ENCODE data around the gene SACS. TPM values are rescaled to one million over a fixed set of nuclear protein-coding genes. Genes with fewer than 3 reads are reported as not detected.

Gene SACS
- total and polyA plus RNA-seq, 2 of the 4 experiments (the other 2 are of a cell fraction), result 14.7 to 121 TPM

DNA sequence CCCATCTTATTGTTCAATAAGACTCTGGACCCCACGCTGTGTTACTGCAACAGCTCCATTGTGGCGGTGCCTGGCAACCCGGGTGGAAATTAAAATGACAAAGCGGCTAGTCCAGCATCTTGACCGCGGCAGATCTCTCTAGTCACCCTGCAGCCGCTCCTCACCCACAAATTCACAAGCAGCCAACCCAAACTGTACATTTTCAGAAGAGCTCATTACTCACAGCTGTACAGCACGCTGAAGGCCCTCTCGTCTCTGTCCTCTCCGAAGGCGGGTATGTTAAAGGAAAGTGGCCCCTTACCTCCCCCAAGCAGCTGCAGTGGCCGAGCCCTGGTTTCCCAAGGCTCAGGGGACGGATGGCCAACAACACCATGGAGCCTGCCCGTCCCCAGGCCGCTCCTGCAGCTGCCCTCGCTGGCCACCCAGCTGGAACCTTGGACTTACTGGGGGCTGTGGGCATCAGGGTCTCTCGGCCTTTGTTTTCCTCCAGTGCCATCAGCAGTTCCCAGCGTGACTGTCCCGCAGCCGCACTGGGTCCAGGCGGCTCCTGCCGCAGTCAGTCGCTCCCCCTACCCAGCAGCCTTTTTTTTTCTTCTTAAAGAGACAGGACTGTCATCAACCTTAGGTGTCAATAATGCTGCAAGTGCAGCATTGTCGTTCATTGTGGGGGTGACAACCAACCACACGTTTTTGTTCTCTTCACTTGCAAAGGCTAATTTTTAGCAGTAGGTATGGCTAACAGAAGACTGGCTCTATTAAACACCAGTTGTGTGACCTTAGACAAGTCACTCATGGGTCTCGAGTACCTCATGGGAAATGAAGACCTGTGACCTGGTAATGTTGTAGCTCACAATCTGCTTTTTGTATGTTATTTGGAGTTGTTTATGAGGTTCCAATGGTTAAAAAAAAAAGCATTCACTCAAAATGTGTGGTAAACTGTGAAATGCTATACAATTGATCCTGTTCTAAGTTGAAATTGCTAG lies at the start of gene SACS (continued):
- TF ChIP-seq MXI1 (IDR thresholded peaks at IDR 0.05; ENCODE audit: borderline replicate concordance, low read depth, low read length) (no peak), CEBPB (IDR thresholded peaks at IDR 0.05; ENCODE audit: low read depth, low read length) (no peak), NFE2L2 (IDR thresholded peaks at IDR 0.05; ENCODE audit: low read depth, low read length) (no peak), MAZ (IDR thresholded peaks at IDR 0.05; ENCODE audit: borderline replicate concordance, low read depth, low read length) (0 out of 2 replicates have a peak, but pooled peaks have one; percentile 13), BHLHE40 (IDR thresholded peaks at IDR 0.05; ENCODE audit: low read depth, low read length) (no peak), RCOR1 (IDR thresholded peaks at IDR 0.05; ENCODE audit: insufficient replicate concordance, low read length) (peak; percentile 18), RFX5 (IDR thresholded peaks at IDR 0.05; ENCODE audit: low read depth, low read length) (no peak), MAFK (IDR thresholded peaks at IDR 0.05; ENCODE audit: low read depth, low read length) (no peak), SMC3 (IDR thresholded peaks at IDR 0.05; ENCODE audit: low read depth, low read length) (no peak)
- TF ChIP-seq, protein P1, sequence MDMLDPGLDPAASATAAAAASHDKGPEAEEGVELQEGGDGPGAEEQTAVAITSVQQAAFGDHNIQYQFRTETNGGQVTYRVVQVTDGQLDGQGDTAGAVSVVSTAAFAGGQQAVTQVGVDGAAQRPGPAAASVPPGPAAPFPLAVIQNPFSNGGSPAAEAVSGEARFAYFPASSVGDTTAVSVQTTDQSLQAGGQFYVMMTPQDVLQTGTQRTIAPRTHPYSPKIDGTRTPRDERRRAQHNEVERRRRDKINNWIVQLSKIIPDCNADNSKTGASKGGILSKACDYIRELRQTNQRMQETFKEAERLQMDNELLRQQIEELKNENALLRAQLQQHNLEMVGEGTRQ (IDR thresholded peaks at IDR 0.05; ENCODE audit: low read depth, low read length), result no peak

Data from IMR-90 (cell line).